Vagina (tissue), 2 donors: ENCODE data around the gene SYNDIG1.

Experiments used
- CTCF ChIP-seq, 3 experiments: fragments of 450-650 bp in 2 of 3; fragments of 200-600 bp in 1 of 3; sonication (generic) in 1 of 3; IDR thresholded peaks; one replicate each; pipeline ENCODE4 v1.5.1; 2017 to 2019; ENCODE audit warnings: antibody characterized with exemption in 3 of 3, mild to moderate bottlenecking in 2 of 3, moderate library complexity in 2 of 3
- POLR2A ChIP-seq, 2 donors: fragments of 450-650 bp; IDR thresholded peaks; one replicate each; pipeline ENCODE4 v1.6.1; 2017; ENCODE audit warnings: antibody characterized with exemption in 2 of 2, mild to moderate bottlenecking in 2 of 2, moderate library complexity in 2 of 2
- POLR2AphosphoS5 ChIP-seq, 2 donors: sonication (generic); formaldehyde crosslinking; IDR thresholded peaks; one replicate each; pipeline ENCODE4 v1.9.0; 2017; ENCODE audit warnings: antibody characterized with exemption in 2 of 2, mild to moderate bottlenecking in 2 of 2, low read depth in 1 of 2; ENCODE audit not compliant: insufficient read depth in 1 of 2

DNA sequence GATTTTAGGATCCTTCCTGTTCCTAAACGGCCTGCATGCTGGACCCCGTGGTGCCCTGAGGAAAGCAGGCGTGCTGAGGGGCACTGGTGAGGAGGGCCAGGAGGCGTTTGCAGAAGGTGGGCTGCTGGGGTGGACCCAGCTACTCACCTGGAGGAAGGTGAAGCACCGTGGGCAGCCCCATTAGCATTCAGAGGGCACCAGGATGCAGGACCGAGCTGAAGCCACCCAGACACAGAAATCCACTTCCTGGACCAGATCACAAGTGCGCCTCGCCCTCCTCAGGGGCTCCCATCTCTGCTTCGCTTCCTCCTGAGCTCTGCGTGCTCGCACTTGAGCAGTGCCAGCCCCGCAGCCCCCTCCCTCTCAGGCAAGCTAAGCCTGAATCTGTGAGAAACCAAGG lies 187.0 kb downstream of the SYNDIG1 start:
- TF ChIP-seq CTCF (IDR thresholded peaks at IDR 0.05) (no peak), POLR2A (IDR thresholded peaks at IDR 0.05) (no peak), POLR2AphosphoS5 (IDR thresholded peaks at IDR 0.05; ENCODE audit: insufficient read depth in 1 of 2, low read depth in 1 of 2) (no peak)
